Vagina (tissue), 2 donors: ENCODE data around the gene BOLA2B. TPM values are rescaled to one million over a fixed set of nuclear protein-coding genes. Genes with fewer than 3 reads are reported as not detected.
"Not testable (repeated sequence)": the region's sequence is repeated elsewhere in the genome, so short reads cannot be mapped to it uniquely, and the experiment has no call there.

Source experiments
- DNase-seq, 2 donors: peaks; one replicate each; pipeline ENCODE4 v3.0.0-alpha.2; 2017; ENCODE audit errors: extremely low spot score in 2 of 2
- H3K27ac ChIP-seq: fragments of 200-600 bp; sonication (generic); one replicate; pipeline ENCODE4 v1.5.1; 2019
- H3K27me3 ChIP-seq: fragments of 200-600 bp; sonication (generic); one replicate; pipeline ENCODE4 v1.5.1; 2019
- H3K36me3 ChIP-seq, 2 donors: fragments of 200-600 bp; sonication (generic); one replicate each; pipeline ENCODE4 v1.5.1; 2017 to 2019
- H3K4me1 ChIP-seq: fragments of 200-600 bp; sonication (generic); one replicate; pipeline ENCODE4 v1.5.1; 2019
- H3K4me3 ChIP-seq, 2 donors: fragments of 200-600 bp; sonication (generic); 1 replicate in 1 of 2; 2 replicates in 1 of 2; pipeline ENCODE4 v1.5.1; 2016 to 2019
- H3K9me3 ChIP-seq: fragments of 200-600 bp; sonication (generic); one replicate; pipeline ENCODE4 v1.5.1; 2019
- CTCF ChIP-seq, 3 experiments: fragments of 450-650 bp in 2 of 3; fragments of 200-600 bp in 1 of 3; sonication (generic) in 1 of 3; IDR thresholded peaks; one replicate each; pipeline ENCODE4 v1.5.1; 2017 to 2019; ENCODE audit warnings: antibody characterized with exemption in 3 of 3, mild to moderate bottlenecking in 2 of 3, moderate library complexity in 2 of 3
- POLR2A ChIP-seq, 2 donors: fragments of 450-650 bp; IDR thresholded peaks; one replicate each; pipeline ENCODE4 v1.6.1; 2017; ENCODE audit warnings: antibody characterized with exemption in 2 of 2, mild to moderate bottlenecking in 2 of 2, moderate library complexity in 2 of 2
- POLR2AphosphoS5 ChIP-seq, 2 donors: sonication (generic); formaldehyde crosslinking; IDR thresholded peaks; one replicate each; pipeline ENCODE4 v1.9.0; 2017; ENCODE audit warnings: antibody characterized with exemption in 2 of 2, mild to moderate bottlenecking in 2 of 2, low read depth in 1 of 2; ENCODE audit not compliant: insufficient read depth in 1 of 2
- intact Hi-C: fragments of 100-400 bp; cut with DNase I; formaldehyde crosslinking; loops from one replicate; pipeline ENCODE4 v1.15.1; 2023
- total RNA-seq: library from RNA; depleted of rRNA; stranded (reverse); fragments of >200 nt; gene quantifications from one replicate; pipeline ENCODE4 v1.2.3, GENCODE V29; 2016

Gene BOLA2B
- total RNA-seq, 1 donor from 2014 or later, result 292 TPM

- H3K9me3 ChIP-seq, result no peaks in the 10 kb centered on the region
Measured at GRCh38 chr16:30179195-30179594, 14.3 kb downstream of the BOLA2B start.

DNA sequence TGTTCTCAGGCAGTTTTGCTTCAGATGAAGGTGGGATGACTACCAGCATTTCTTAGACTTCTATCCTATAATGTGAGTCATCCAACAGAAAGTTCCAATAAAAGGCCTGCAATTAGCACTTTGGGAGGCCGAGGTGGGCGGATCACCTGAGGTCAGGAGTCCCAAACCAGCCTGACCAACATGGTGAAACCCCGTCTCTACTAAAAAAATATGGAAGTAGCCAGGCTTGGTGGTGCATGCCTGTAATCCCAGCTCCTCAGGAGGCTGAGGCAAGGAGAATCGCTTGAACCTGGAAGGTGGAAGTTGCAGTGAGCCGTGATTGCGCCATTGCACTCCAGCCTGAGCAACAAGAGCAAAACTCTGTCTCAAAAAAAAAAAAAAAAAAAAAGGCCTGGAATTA is 16.6 kb downstream of the BOLA2B start:
- intact Hi-C loops, H3K9me3 ChIP-seq, H3K4me1 ChIP-seq, H3K27me3 ChIP-seq, H3K27ac ChIP-seq, H3K36me3 ChIP-seq, DNase-seq, H3K4me3 ChIP-seq: not testable (repeated sequence)

More at GRCh38 chr16:30179195-30179594, 14.3 kb downstream of the BOLA2B start:
- H3K4me1 ChIP-seq, result peaks cover 11% of the 10 kb centered on the region
- DNase-seq, result no peak
- no peak for TF ChIP-seq POLR2A (IDR thresholded peaks at IDR 0.05)
- no peak for TF ChIP-seq POLR2AphosphoS5 (IDR thresholded peaks at IDR 0.05; ENCODE audit: insufficient read depth in 1 of 2, low read depth in 1 of 2)
- no peak for TF ChIP-seq CTCF (IDR thresholded peaks at IDR 0.05)
- no peak overlapping the region for H3K27ac ChIP-seq
- no peaks in the 10 kb centered on the region for H3K27me3 ChIP-seq
- no peak overlapping the region for H3K4me3 ChIP-seq
- intact Hi-C loops, result no loop called here
- no peaks in the 10 kb centered on the region for H3K36me3 ChIP-seq

- Histone ChIP-seq H3K4me1 (no peaks in the 10 kb centered on the region), H3K4me3 (no peak overlapping the region), H3K36me3 (no peaks in the 10 kb centered on the region), H3K27me3 (no peaks in the 10 kb centered on the region), H3K27ac (no peak overlapping the region), H3K9me3 (no peaks in the 10 kb centered on the region)
- TF ChIP-seq CTCF (IDR thresholded peaks at IDR 0.05), result no peak
- TF ChIP-seq POLR2AphosphoS5 (IDR thresholded peaks at IDR 0.05; ENCODE audit: insufficient read depth in 1 of 2, low read depth in 1 of 2), result no peak
- DNase-seq, result no peak
- intact Hi-C loops, result no loop called here
Measured at GRCh38 chr16:30173054-30173453, 20.4 kb downstream of the BOLA2B start.

DNA sequence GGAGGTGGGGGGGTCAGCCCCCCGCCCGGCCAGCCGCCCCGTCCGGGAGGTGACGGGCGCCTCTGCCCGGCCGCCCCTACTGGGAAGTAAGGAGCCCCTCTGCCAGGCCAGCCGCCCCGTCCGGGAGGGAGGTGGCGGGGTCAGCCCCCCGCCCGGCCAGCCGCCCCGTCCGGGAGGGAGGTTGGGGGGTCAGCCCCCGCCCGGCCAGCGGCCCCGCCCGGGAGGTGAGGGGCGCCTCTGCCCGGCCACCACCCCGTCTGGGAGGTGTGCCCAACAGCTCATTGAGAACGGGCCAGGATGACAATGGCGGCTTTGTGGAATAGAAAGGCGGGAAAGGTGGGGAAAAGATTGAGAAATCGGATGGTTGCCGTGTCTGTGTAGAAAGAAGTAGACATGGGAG is 23.3 kb downstream of the BOLA2B start:
- H3K9me3 ChIP-seq, DNase-seq, H3K4me1 ChIP-seq, H3K27ac ChIP-seq, H3K4me3 ChIP-seq, H3K36me3 ChIP-seq, intact Hi-C loops, H3K27me3 ChIP-seq: not testable (repeated sequence)

DNA sequence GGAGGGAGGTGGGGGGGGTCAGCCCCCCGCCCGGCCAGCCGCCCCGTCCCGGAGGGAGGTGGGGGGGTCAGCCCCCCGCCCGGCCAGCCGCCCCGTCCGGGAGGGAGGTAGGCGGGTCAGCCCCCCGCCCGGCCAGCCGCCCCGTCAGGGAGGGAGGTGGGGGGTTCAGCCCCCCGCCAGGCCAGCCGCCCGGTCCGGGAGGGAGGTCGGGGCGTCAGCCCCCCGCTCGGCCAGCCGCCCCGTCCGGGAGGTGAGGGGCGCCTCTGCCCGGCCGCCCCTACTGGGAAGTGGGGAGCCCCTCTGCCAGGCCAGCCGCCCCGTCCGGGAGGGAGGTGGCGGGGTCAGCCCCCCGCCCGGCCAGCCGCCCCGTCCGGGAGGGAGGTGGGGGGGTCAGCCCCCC is 24.1 kb downstream of the BOLA2B start:
- intact Hi-C loops, result not testable (repeated sequence)

GRCh38 chr16:30168746-30169145 is 24.7 kb downstream of the BOLA2B start:
- H3K4me3 ChIP-seq, DNase-seq, H3K27me3 ChIP-seq, H3K27ac ChIP-seq, intact Hi-C loops, H3K9me3 ChIP-seq, H3K36me3 ChIP-seq, H3K4me1 ChIP-seq: not testable (repeated sequence)

More for the DNA sequence above, 24.1 kb downstream of the BOLA2B start:
- H3K27me3 ChIP-seq, DNase-seq, H3K9me3 ChIP-seq, H3K27ac ChIP-seq, H3K36me3 ChIP-seq, H3K4me1 ChIP-seq, H3K4me3 ChIP-seq: not testable (repeated sequence)

DNA sequence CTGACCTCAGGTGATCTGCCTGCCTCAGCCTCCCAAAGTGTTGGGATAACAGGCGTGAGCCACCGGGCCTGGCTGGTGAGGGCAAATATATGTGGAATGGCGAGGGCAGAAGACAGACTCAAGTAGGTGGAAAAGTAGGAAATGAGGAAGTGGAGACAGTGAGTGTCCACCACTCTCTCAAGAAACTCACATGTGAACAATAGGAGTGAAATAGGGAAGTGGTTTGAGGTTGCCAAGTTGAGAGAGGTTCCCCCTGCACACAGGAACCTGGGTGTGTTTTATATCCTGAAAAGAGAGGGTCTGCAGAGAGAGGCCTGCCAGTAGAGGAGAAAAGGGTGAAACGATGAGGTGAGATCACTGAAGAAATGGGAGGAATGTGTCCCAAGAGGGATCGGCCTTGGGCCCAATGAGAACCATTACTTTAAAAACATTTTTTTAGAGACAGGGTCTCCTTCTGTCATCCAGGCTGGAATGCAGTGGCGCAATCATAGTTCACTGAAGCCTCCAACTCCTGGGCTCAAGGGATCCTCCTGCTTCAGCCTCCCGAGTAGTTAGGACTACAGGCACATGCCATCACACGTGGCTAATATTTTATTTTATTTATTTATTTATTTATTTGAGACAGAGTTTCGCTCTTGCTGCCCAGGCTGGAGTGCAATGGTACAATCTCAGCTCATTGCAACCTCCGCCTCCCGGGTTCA is 27.1 kb downstream of the BOLA2B start:
- TF ChIP-seq CTCF (IDR thresholded peaks at IDR 0.05) (no peak), POLR2AphosphoS5 (IDR thresholded peaks at IDR 0.05; ENCODE audit: insufficient read depth in 1 of 2, low read depth in 1 of 2) (no peak), POLR2A (IDR thresholded peaks at IDR 0.05) (no peak)
- H3K27me3 ChIP-seq, result no peaks in the 10 kb centered on the region
- H3K27ac ChIP-seq, result no peak overlapping the region
- no peak overlapping the region for H3K4me3 ChIP-seq
- DNase-seq, result no peak
- no peaks in the 10 kb centered on the region for H3K9me3 ChIP-seq
- no peaks in the 10 kb centered on the region for H3K4me1 ChIP-seq
- intact Hi-C loops, result no loop called here
- H3K36me3 ChIP-seq, result no peaks in the 10 kb centered on the region
